ENCODE results near the gene MARK4.
"Not testable (repeated sequence)": the region's sequence is repeated elsewhere in the genome, so short reads cannot be mapped to it uniquely, and the experiment has no call there.

MARK4 gene

GRCh38 chr19:45250832-45251451 is at the start of gene MARK4:
Gene MARK4, plus strand, starts transcription at chr19:45251271. Its CDS starts 318 bp downstream, at chr19:45251589.
- DNase-seq (ENCODE audit: extremely low read depth in 1 of 2, low read depth in 1 of 2), result peak; percentile 21 to 28

- no peak for DNase-seq (ENCODE audit: extremely low read depth in 1 of 2, low read depth in 1 of 2)
These were observed 48.4 kb upstream of the MARK4 start for GRCh38 chr19:45202637-45203036.

GRCh38 chr19:45205810-45206209 is 45.3 kb upstream of the MARK4 start:
- DNase-seq (ENCODE audit: extremely low read depth in 1 of 2, low read depth in 1 of 2), result no peak

GRCh38 chr19:45206328-45206727 is 44.7 kb upstream of the MARK4 start:
- no peak for DNase-seq (ENCODE audit: extremely low read depth in 1 of 2, low read depth in 1 of 2)

- DNase-seq (ENCODE audit: extremely low read depth in 1 of 2, low read depth in 1 of 2), result no peak
These were observed 39.2 kb upstream of the MARK4 start for GRCh38 chr19:45211751-45212381.

GRCh38 chr19:45213031-45213430 is 38.0 kb upstream of the MARK4 start:
- no peak for DNase-seq (ENCODE audit: extremely low read depth in 1 of 2, low read depth in 1 of 2)

GRCh38 chr19:45215391-45216191 is 35.5 kb upstream of the MARK4 start:
- no peak for DNase-seq (ENCODE audit: extremely low read depth in 1 of 2, low read depth in 1 of 2)

GRCh38 chr19:45216667-45217066 is 34.4 kb upstream of the MARK4 start:
- no peak for DNase-seq (ENCODE audit: extremely low read depth in 1 of 2, low read depth in 1 of 2)

- DNase-seq (ENCODE audit: extremely low read depth in 1 of 2, low read depth in 1 of 2), result no peak
These were observed 33.7 kb upstream of the MARK4 start for GRCh38 chr19:45217193-45217956.

- no peak for DNase-seq (ENCODE audit: extremely low read depth in 1 of 2, low read depth in 1 of 2)
These were observed 33.1 kb upstream of the MARK4 start for GRCh38 chr19:45217957-45218334.

- DNase-seq (ENCODE audit: extremely low read depth in 1 of 2, low read depth in 1 of 2), result no peak
These were observed 32.6 kb upstream of the MARK4 start for GRCh38 chr19:45218426-45218825.

- no peak for DNase-seq (ENCODE audit: extremely low read depth in 1 of 2, low read depth in 1 of 2)
These were observed 31.9 kb upstream of the MARK4 start for GRCh38 chr19:45218911-45219743.

GRCh38 chr19:45222724-45223123 is 28.3 kb upstream of the MARK4 start:
- no peak for DNase-seq (ENCODE audit: extremely low read depth in 1 of 2, low read depth in 1 of 2)

- DNase-seq (ENCODE audit: extremely low read depth in 1 of 2, low read depth in 1 of 2), result no peak
These were observed 27.2 kb upstream of the MARK4 start for GRCh38 chr19:45223879-45224278.

- no peak for DNase-seq (ENCODE audit: extremely low read depth in 1 of 2, low read depth in 1 of 2)
These were observed 26.4 kb upstream of the MARK4 start for GRCh38 chr19:45224645-45225044.

GRCh38 chr19:45229056-45229455 is 22.0 kb upstream of the MARK4 start:
- not testable (repeated sequence) for DNase-seq (ENCODE audit: extremely low read depth in 1 of 2, low read depth in 1 of 2)

- DNase-seq (ENCODE audit: extremely low read depth in 1 of 2, low read depth in 1 of 2), result no peak
These were observed 19.2 kb upstream of the MARK4 start for GRCh38 chr19:45231891-45232290.

- DNase-seq (ENCODE audit: extremely low read depth in 1 of 2, low read depth in 1 of 2), result no peak
These were observed 16.8 kb upstream of the MARK4 start for GRCh38 chr19:45234089-45234869.

- DNase-seq (ENCODE audit: extremely low read depth in 1 of 2, low read depth in 1 of 2), result no peak
These were observed 15.6 kb upstream of the MARK4 start for GRCh38 chr19:45235485-45235884.

- no peak for DNase-seq (ENCODE audit: extremely low read depth in 1 of 2, low read depth in 1 of 2)
These were observed 12.5 kb upstream of the MARK4 start for GRCh38 chr19:45238556-45238955.
